ENCODE results near the gene DIP2B. TPM values are rescaled to one million over a fixed set of nuclear protein-coding genes. Genes with fewer than 3 reads are reported as not detected.

DIP2B gene
- polyA plus RNA-seq, 2 donors: 7.2 to 10.0 TPM

GRCh38 chr12:50569321-50569720, 64.5 kb downstream of the DIP2B start:
- Histone ChIP-seq H3K9me3 (ENCODE audit: control insufficient read depth in 2 of 2, insufficient read depth in 1 of 2, low read depth in 1 of 2, low read length in 1 of 2) (no peaks in the 10 kb centered on the region), H3K4me3 (ENCODE audit: low read depth in 1 of 2, low read length in 2 of 2) (no peak overlapping the region), H3K36me3 (ENCODE audit: control insufficient read depth in 2 of 2, insufficient read depth in 2 of 2, low read length in 1 of 2) (no peaks in the 10 kb centered on the region), H3K27me3 (ENCODE audit: control insufficient read depth in 1 of 2, insufficient read depth in 2 of 2, low read length in 2 of 2) (no peaks in the 10 kb centered on the region), H3K4me1 (ENCODE audit: control insufficient read depth in 2 of 2, insufficient read depth in 2 of 2, low read length in 1 of 2) (peaks cover 2 to 3% of the 10 kb centered on the region in 2 donors), H3K27ac (ENCODE audit: low read depth in 2 of 2, low read length in 1 of 2) (no peak overlapping the region)
- WGBS, 2 donors: 38 to 51% methylated on average over 2 of the region's 2 CpGs

- Histone ChIP-seq H3K27ac (ENCODE audit: low read depth in 2 of 2, low read length in 1 of 2) (no peak overlapping the region), H3K4me1 (ENCODE audit: control insufficient read depth in 2 of 2, insufficient read depth in 2 of 2, low read length in 1 of 2) (peaks cover 2 to 6% of the 10 kb centered on the region in 2 donors), H3K4me3 (ENCODE audit: low read depth in 1 of 2, low read length in 2 of 2) (no peak overlapping the region), H3K9me3 (ENCODE audit: control insufficient read depth in 2 of 2, insufficient read depth in 1 of 2, low read depth in 1 of 2, low read length in 1 of 2) (no peaks in the 10 kb centered on the region), H3K36me3 (ENCODE audit: control insufficient read depth in 2 of 2, insufficient read depth in 2 of 2, low read length in 1 of 2) (no peaks in the 10 kb centered on the region), H3K27me3 (ENCODE audit: control insufficient read depth in 1 of 2, insufficient read depth in 2 of 2, low read length in 2 of 2) (no peaks in the 10 kb centered on the region)
- 65 to 80% methylated on average over 3 of the region's 3 CpGs for WGBS, 2 donors
Measured at GRCh38 chr12:50569876-50570275, 65.1 kb downstream of the DIP2B start.

GRCh38 chr12:50571786-50572185, 67.0 kb downstream of the DIP2B start:
- Histone ChIP-seq H3K36me3 (ENCODE audit: control insufficient read depth in 2 of 2, insufficient read depth in 2 of 2, low read length in 1 of 2) (no peaks in the 10 kb centered on the region), H3K9me3 (ENCODE audit: control insufficient read depth in 2 of 2, insufficient read depth in 1 of 2, low read depth in 1 of 2, low read length in 1 of 2) (no peaks in the 10 kb centered on the region), H3K4me1 (ENCODE audit: control insufficient read depth in 2 of 2, insufficient read depth in 2 of 2, low read length in 1 of 2) (peaks cover 5 to 6% of the 10 kb centered on the region in 2 donors), H3K27ac (ENCODE audit: low read depth in 2 of 2, low read length in 1 of 2) (no peak overlapping the region), H3K4me3 (ENCODE audit: low read depth in 1 of 2, low read length in 2 of 2) (no peak overlapping the region), H3K27me3 (ENCODE audit: control insufficient read depth in 1 of 2, insufficient read depth in 2 of 2, low read length in 2 of 2) (no peaks in the 10 kb centered on the region)
- WGBS, 2 donors: 83 to 88% methylated on average over 7 of the region's 7 CpGs

- Histone ChIP-seq H3K9me3 (ENCODE audit: control insufficient read depth in 2 of 2, insufficient read depth in 1 of 2, low read depth in 1 of 2, low read length in 1 of 2) (no peaks in the 10 kb centered on the region), H3K4me3 (ENCODE audit: low read depth in 1 of 2, low read length in 2 of 2) (no peak overlapping the region), H3K27ac (ENCODE audit: low read depth in 2 of 2, low read length in 1 of 2) (peak overlapping the region in 1 of 2 donors; percentile 22), H3K27me3 (ENCODE audit: control insufficient read depth in 1 of 2, insufficient read depth in 2 of 2, low read length in 2 of 2) (no peaks in the 10 kb centered on the region), H3K4me1 (ENCODE audit: control insufficient read depth in 2 of 2, insufficient read depth in 2 of 2, low read length in 1 of 2) (peaks cover 5 to 6% of the 10 kb centered on the region in 2 donors), H3K36me3 (ENCODE audit: control insufficient read depth in 2 of 2, insufficient read depth in 2 of 2, low read length in 1 of 2) (no peaks in the 10 kb centered on the region)
- WGBS, 2 donors: 37 to 40% methylated on average over 1 of the region's 1 CpG
Measured at GRCh38 chr12:50572287-50572686, 67.5 kb downstream of the DIP2B start.

- H3K36me3 ChIP-seq (ENCODE audit: control insufficient read depth in 2 of 2, insufficient read depth in 2 of 2, low read length in 1 of 2): no peaks in the 10 kb centered on the region
- H3K27me3 ChIP-seq (ENCODE audit: control insufficient read depth in 1 of 2, insufficient read depth in 2 of 2, low read length in 2 of 2): no peaks in the 10 kb centered on the region
- H3K4me3 ChIP-seq (ENCODE audit: low read depth in 1 of 2, low read length in 2 of 2): no peak overlapping the region
- WGBS, 2 donors: 55 to 68% methylated on average over 3 of the region's 3 CpGs
- H3K27ac ChIP-seq (ENCODE audit: low read depth in 2 of 2, low read length in 1 of 2): peak overlapping the region in 1 of 2 donors; percentile 47
- peaks cover 5 to 6% of the 10 kb centered on the region in 2 donors for H3K4me1 ChIP-seq (ENCODE audit: control insufficient read depth in 2 of 2, insufficient read depth in 2 of 2, low read length in 1 of 2)
- no peaks in the 10 kb centered on the region for H3K9me3 ChIP-seq (ENCODE audit: control insufficient read depth in 2 of 2, insufficient read depth in 1 of 2, low read depth in 1 of 2, low read length in 1 of 2)
Measured at GRCh38 chr12:50572760-50573159, 68.0 kb downstream of the DIP2B start.

GRCh38 chr12:50573271-50573670, 68.5 kb downstream of the DIP2B start:
- H3K4me3 ChIP-seq (ENCODE audit: low read depth in 1 of 2, low read length in 2 of 2): no peak overlapping the region
- H3K36me3 ChIP-seq (ENCODE audit: control insufficient read depth in 2 of 2, insufficient read depth in 2 of 2, low read length in 1 of 2): no peaks in the 10 kb centered on the region
- 92 to 97% methylated on average over 2 of the region's 2 CpGs for WGBS, 2 donors
- peaks cover 5 to 6% of the 10 kb centered on the region in 2 donors for H3K4me1 ChIP-seq (ENCODE audit: control insufficient read depth in 2 of 2, insufficient read depth in 2 of 2, low read length in 1 of 2)
- peak overlapping the region in 1 of 2 donors; percentile 47 for H3K27ac ChIP-seq (ENCODE audit: low read depth in 2 of 2, low read length in 1 of 2)
- H3K9me3 ChIP-seq (ENCODE audit: control insufficient read depth in 2 of 2, insufficient read depth in 1 of 2, low read depth in 1 of 2, low read length in 1 of 2): no peaks in the 10 kb centered on the region
- H3K27me3 ChIP-seq (ENCODE audit: control insufficient read depth in 1 of 2, insufficient read depth in 2 of 2, low read length in 2 of 2): no peaks in the 10 kb centered on the region

- Histone ChIP-seq H3K9me3 (ENCODE audit: control insufficient read depth in 2 of 2, insufficient read depth in 1 of 2, low read depth in 1 of 2, low read length in 1 of 2) (no peaks in the 10 kb centered on the region), H3K27me3 (ENCODE audit: control insufficient read depth in 1 of 2, insufficient read depth in 2 of 2, low read length in 2 of 2) (no peaks in the 10 kb centered on the region), H3K4me1 (ENCODE audit: control insufficient read depth in 2 of 2, insufficient read depth in 2 of 2, low read length in 1 of 2) (peaks cover 3 to 6% of the 10 kb centered on the region in 2 donors), H3K36me3 (ENCODE audit: control insufficient read depth in 2 of 2, insufficient read depth in 2 of 2, low read length in 1 of 2) (no peaks in the 10 kb centered on the region), H3K4me3 (ENCODE audit: low read depth in 1 of 2, low read length in 2 of 2) (no peak overlapping the region), H3K27ac (ENCODE audit: low read depth in 2 of 2, low read length in 1 of 2) (peak overlapping the region in 1 of 2 donors; percentile 4)
- WGBS, 2 donors: 49 to 50% methylated on average over 5 of the region's 5 CpGs
Measured at GRCh38 chr12:50574601-50575348, 70.0 kb downstream of the DIP2B start.

- H3K27ac ChIP-seq (ENCODE audit: low read depth in 2 of 2, low read length in 1 of 2): peak overlapping the region; percentile 43 to 44
- peaks cover 0 to 3% of the 10 kb centered on the region in 2 donors for H3K4me1 ChIP-seq (ENCODE audit: control insufficient read depth in 2 of 2, insufficient read depth in 2 of 2, low read length in 1 of 2)
- H3K9me3 ChIP-seq (ENCODE audit: control insufficient read depth in 2 of 2, insufficient read depth in 1 of 2, low read depth in 1 of 2, low read length in 1 of 2): no peaks in the 10 kb centered on the region
- H3K36me3 ChIP-seq (ENCODE audit: control insufficient read depth in 2 of 2, insufficient read depth in 2 of 2, low read length in 1 of 2): no peaks in the 10 kb centered on the region
- WGBS, 2 donors: 51 to 55% methylated on average over 1 of the region's 1 CpG
- no peaks in the 10 kb centered on the region for H3K27me3 ChIP-seq (ENCODE audit: control insufficient read depth in 1 of 2, insufficient read depth in 2 of 2, low read length in 2 of 2)
- no peak overlapping the region for H3K4me3 ChIP-seq (ENCODE audit: low read depth in 1 of 2, low read length in 2 of 2)
Measured at GRCh38 chr12:50579757-50580267, 75.0 kb downstream of the DIP2B start.

GRCh38 chr12:50580436-50580835, 75.7 kb downstream of the DIP2B start:
- Histone ChIP-seq H3K4me1 (ENCODE audit: control insufficient read depth in 2 of 2, insufficient read depth in 2 of 2, low read length in 1 of 2) (peaks cover 0 to 2% of the 10 kb centered on the region in 2 donors), H3K9me3 (ENCODE audit: control insufficient read depth in 2 of 2, insufficient read depth in 1 of 2, low read depth in 1 of 2, low read length in 1 of 2) (no peaks in the 10 kb centered on the region), H3K27me3 (ENCODE audit: control insufficient read depth in 1 of 2, insufficient read depth in 2 of 2, low read length in 2 of 2) (no peaks in the 10 kb centered on the region), H3K27ac (ENCODE audit: low read depth in 2 of 2, low read length in 1 of 2) (peak overlapping the region; percentile 29 to 41), H3K4me3 (ENCODE audit: low read depth in 1 of 2, low read length in 2 of 2) (no peak overlapping the region), H3K36me3 (ENCODE audit: control insufficient read depth in 2 of 2, insufficient read depth in 2 of 2, low read length in 1 of 2) (no peaks in the 10 kb centered on the region)
- WGBS, 2 donors: 77 to 79% methylated on average over 3 of the region's 3 CpGs
